Tibial nerve (tissue), 3 donors: ENCODE data around the gene METTL24.

Experiments
- CTCF ChIP-seq, 5 experiments: fragments of 200-600 bp in 3 of 5; fragments of 450-650 bp in 2 of 5; sonication (generic) in 3 of 5; IDR thresholded peaks; one replicate each; pipeline ENCODE4 v1.5.1; 2016 to 2019; ENCODE audit warnings: antibody characterized with exemption in 5 of 5, mild to moderate bottlenecking in 3 of 5, moderate library complexity in 2 of 5
- POLR2A ChIP-seq, 2 donors: fragments of 450-650 bp; IDR thresholded peaks; one replicate each; pipeline ENCODE4 v1.6.1; 2017; ENCODE audit warnings: antibody characterized with exemption in 2 of 2, mild to moderate bottlenecking in 2 of 2, moderate library complexity in 2 of 2

GRCh38 chr6:110342759-110343158 lies 15.4 kb downstream of the METTL24 start:
- TF ChIP-seq CTCF (IDR thresholded peaks at IDR 0.05) (no peak), POLR2A (IDR thresholded peaks at IDR 0.05) (no peak)
